Left ventricle myocardium inferior (tissue), 1 donor: ENCODE data around the gene MGAT4B. TPM values are rescaled to one million over a fixed set of nuclear protein-coding genes. Genes with fewer than 3 reads are reported as not detected.
A peak's percentile ranks its signal among the peaks of the same experiment; 100 is the strongest.

Experiments used
- DNase-seq: peaks from one replicate; pipeline ENCODE4 v3.0.0-alpha.2; 2020
- H3K27ac ChIP-seq: fragments of 200-600 bp; replicated peaks from 2 replicates; pipeline ENCODE4 v1.8.0; 2021
- H3K27me3 ChIP-seq: fragments of 200-600 bp; 2 replicates; pipeline ENCODE4 v1.8.0; 2021; ENCODE audit warnings: low read depth
- H3K36me3 ChIP-seq: fragments of 200-600 bp; 2 replicates; pipeline ENCODE4 v1.8.0; 2021
- H3K4me1 ChIP-seq: fragments of 200-600 bp; 2 replicates; pipeline ENCODE4 v1.8.0; 2021
- H3K4me3 ChIP-seq: fragments of 200-600 bp; 2 replicates; pipeline ENCODE4 v1.8.0; 2021; ENCODE audit warnings: mild to moderate bottlenecking, moderate library complexity
- H3K9me3 ChIP-seq: fragments of 200-600 bp; replicated peaks from 2 replicates; pipeline ENCODE4 v1.8.0; 2021
- CTCF ChIP-seq: fragments of 200-600 bp; IDR thresholded peaks from 2 replicates; pipeline ENCODE4 v1.8.0; 2021; ENCODE audit warnings: antibody characterized with exemption, mild to moderate bottlenecking, borderline replicate concordance
- intact Hi-C: fragments of 100-400 bp; cut with micrococcal nuclease; formaldehyde crosslinking; loops from one replicate; pipeline ENCODE4 v1.11.0; 2022
- total RNA-seq: library from RNA; stranded (reverse); fragmentation: NEBNext Ultra II Directional; extraction: Animal tissue kit (Norgen Biotek cat#: 25700); gene quantifications from one replicate; pipeline ENCODE4 v1.2.1, GENCODE V29; 2021
- donor health status: DM: no; HTN: yes; CAD: no; lungs with severe emphysema.

Gene MGAT4B
- total RNA-seq, 1 donor from 2014 or later = 98.7 TPM

GRCh38 chr5:179767496-179768100, 39.1 kb downstream of the MGAT4B start:
- Histone ChIP-seq H3K36me3 (peaks cover 61% of the 10 kb centered on the region), H3K9me3 (no peaks in the 10 kb centered on the region), H3K27ac (no peak overlapping the region), H3K4me3 (no peak overlapping the region), H3K27me3 (no peaks in the 10 kb centered on the region), H3K4me1 (peaks cover 63% of the 10 kb centered on the region)
- DNase-seq = no peak
- intact Hi-C loops = no loop called here
- no peak for TF ChIP-seq CTCF

- H3K27me3 ChIP-seq = no peaks in the 10 kb centered on the region
- no peak for DNase-seq
- no peak overlapping the region for H3K4me3 ChIP-seq
- peaks cover 70% of the 10 kb centered on the region for H3K4me1 ChIP-seq
- TF ChIP-seq CTCF = no peak
- H3K36me3 ChIP-seq = peaks cover 54% of the 10 kb centered on the region
- no peaks in the 10 kb centered on the region for H3K9me3 ChIP-seq
- intact Hi-C loops = no loop called here
- H3K27ac ChIP-seq = peak overlapping the region; percentile 65
These were observed 39.8 kb downstream of the MGAT4B start for GRCh38 chr5:179766726-179767455.

GRCh38 chr5:179766021-179766725, 40.5 kb downstream of the MGAT4B start:
- no peak for DNase-seq
- Histone ChIP-seq H3K27me3 (no peaks in the 10 kb centered on the region), H3K27ac (peak overlapping the region; percentile 65), H3K9me3 (no peaks in the 10 kb centered on the region), H3K4me3 (no peak overlapping the region), H3K4me1 (peaks cover 77% of the 10 kb centered on the region), H3K36me3 (peaks cover 47% of the 10 kb centered on the region)
- intact Hi-C loops = no loop called here
- TF ChIP-seq CTCF = no peak

DNA sequence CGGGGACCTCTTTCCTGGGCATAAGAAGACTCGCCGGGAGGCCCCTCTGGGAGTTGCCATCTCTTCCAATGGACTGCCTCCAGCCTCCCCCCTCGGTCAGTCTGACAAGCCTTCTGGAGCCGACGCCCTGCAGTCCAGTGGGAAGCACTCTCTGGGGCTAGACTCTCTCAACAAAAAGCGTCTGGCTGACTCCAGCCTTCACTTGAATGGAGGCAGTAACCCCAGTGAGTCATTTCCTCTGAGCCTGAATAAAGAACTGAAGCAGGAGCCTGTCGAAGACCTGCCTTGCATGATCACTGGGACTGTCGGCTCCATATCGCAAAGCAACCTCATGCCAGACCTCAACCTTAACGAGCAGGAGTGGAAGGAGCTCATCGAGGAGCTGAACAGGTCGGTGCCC, 41.3 kb downstream of the MGAT4B start:
- Histone ChIP-seq H3K4me1 (peaks cover 81% of the 10 kb centered on the region), H3K27ac (peak overlapping the region; percentile 65), H3K27me3 (no peaks in the 10 kb centered on the region), H3K4me3 (no peak overlapping the region), H3K36me3 (peaks cover 39% of the 10 kb centered on the region), H3K9me3 (no peaks in the 10 kb centered on the region)
- no peak for TF ChIP-seq CTCF
- DNase-seq = peak; percentile 43
- intact Hi-C loops = no loop called here

- Histone ChIP-seq H3K27me3 (no peaks in the 10 kb centered on the region), H3K27ac (no peak overlapping the region), H3K36me3 (peaks cover 25% of the 10 kb centered on the region), H3K4me3 (no peak overlapping the region), H3K4me1 (peaks cover 94% of the 10 kb centered on the region), H3K9me3 (no peaks in the 10 kb centered on the region)
- DNase-seq = no peak
- intact Hi-C loops = loop anchor here (5.0 kb wide), 1 partner anchor 33 kb away; no protein-coding TSS in a partner anchor
- TF ChIP-seq CTCF = no peak
These were observed 42.6 kb downstream of the MGAT4B start for GRCh38 chr5:179764056-179764455.
